ENCODE measurements around the gene VAMP1. TPM values are rescaled to one million over a fixed set of nuclear protein-coding genes. Genes with fewer than 3 reads are reported as not detected.

VAMP1 gene
- polyA plus RNA-seq, 3 donors = 0.84 to 24.6 (median 0.85) TPM

GRCh38 chr12:6444704-6445688, 25.5 kb downstream of the VAMP1 start, which contains the start of gene CD27:
TSS of gene CD27 (plus strand) at chr12:6444955. CDS start at chr12:6445096, 141 bp downstream.
- Histone ChIP-seq H3K36me3 (replicated peaks in 1 of 2; ENCODE audit: control insufficient read depth in 1 of 2, insufficient read depth in 2 of 2, low read length in 2 of 2) (peaks cover 2 to 21% of the 10 kb centered on the region in 2 donors), H3K4me2 (replicated peaks; ENCODE audit: extremely low read depth, low read length, poor library complexity, severe bottlenecking) (no peak within 1 kb of the TSS), H3K27ac (ENCODE audit: low read depth in 1 of 2, low read length in 2 of 2) (no peak within 1 kb of the TSS), H3K9ac (ENCODE audit: insufficient read depth, low read length, poor library complexity, severe bottlenecking) (no peak within 1 kb of the TSS), H4K20me1 (ENCODE audit: insufficient read depth, low read length) (no peaks in the 10 kb centered on the region), H3K79me2 (ENCODE audit: insufficient read depth, low read length) (peaks cover 1% of the 10 kb centered on the region), H3K4me3 (replicated peaks in 1 of 3; ENCODE audit: low read depth in 2 of 3, low read length in 3 of 3) (no peak within 1 kb of the TSS), H3K27me3 (ENCODE audit: control insufficient read depth in 2 of 2, insufficient read depth in 2 of 2, low read length in 2 of 2) (no peaks in the 10 kb centered on the region), H3K9me3 (replicated peaks in 1 of 2; ENCODE audit: control insufficient read depth in 1 of 2, insufficient read depth in 1 of 2, low read length in 2 of 2) (no peaks in the 10 kb centered on the region), H2AFZ (ENCODE audit: insufficient read depth, low read depth, low read length, poor library complexity, severe bottlenecking) (no peak within 1 kb of the TSS), H3K4me1 (ENCODE audit: control insufficient read depth in 1 of 2, insufficient read depth in 2 of 2, low read length in 2 of 2) (peaks cover 0 to 9% of the 10 kb centered on the region in 2 donors)
- intact Hi-C loops (cut with micrococcal nuclease) = no loop called here
- no peak for DNase-seq
- Mint-ChIP-seq H3K36me3 (peaks cover 20 to 22% of the 10 kb centered on the region in 2 donors), H3K4me1 (peaks cover 15% of the 10 kb centered on the region), H3K9me3 (peaks cover 0 to 4% (median 0%) of the 10 kb centered on the region in 7 donors), H3K27ac (peak within 1 kb of the TSS in 1 of 7 donors; percentile 69), H3K27me3 (ENCODE audit: low read depth in 3 of 3) (peaks cover 0 to 9% (median 7%) of the 10 kb centered on the region in 3 donors), H3K4me3 (peak within 1 kb of the TSS in 1 of 2 donors; percentile 43)
- no peak for TF ChIP-seq CTCF (IDR thresholded peaks at IDR 0.05)
- WGBS (ENCODE audit: insufficient coverage) = 98% methylated on average over 9 of the region's 16 CpGs

- Histone ChIP-seq H3K4me3 (replicated peaks in 1 of 3; ENCODE audit: low read depth in 2 of 3, low read length in 3 of 3) (no peak overlapping the region), H3K27ac (ENCODE audit: low read depth in 1 of 2, low read length in 2 of 2) (no peak overlapping the region), H3K9ac (ENCODE audit: insufficient read depth, low read length, poor library complexity, severe bottlenecking) (no peak overlapping the region), H3K27me3 (ENCODE audit: control insufficient read depth in 2 of 2, insufficient read depth in 2 of 2, low read length in 2 of 2) (no peaks in the 10 kb centered on the region), H3K4me2 (replicated peaks; ENCODE audit: extremely low read depth, low read length, poor library complexity, severe bottlenecking) (no peak overlapping the region), H3K9me3 (replicated peaks in 1 of 2; ENCODE audit: control insufficient read depth in 1 of 2, insufficient read depth in 1 of 2, low read length in 2 of 2) (no peaks in the 10 kb centered on the region), H3K36me3 (replicated peaks in 1 of 2; ENCODE audit: control insufficient read depth in 1 of 2, insufficient read depth in 2 of 2, low read length in 2 of 2) (peaks cover 2 to 21% of the 10 kb centered on the region in 2 donors), H3K4me1 (ENCODE audit: control insufficient read depth in 1 of 2, insufficient read depth in 2 of 2, low read length in 2 of 2) (peaks cover 0 to 9% of the 10 kb centered on the region in 2 donors), H3K79me2 (ENCODE audit: insufficient read depth, low read length) (no peaks in the 10 kb centered on the region), H2AFZ (ENCODE audit: insufficient read depth, low read depth, low read length, poor library complexity, severe bottlenecking) (no peak overlapping the region), H4K20me1 (ENCODE audit: insufficient read depth, low read length) (no peaks in the 10 kb centered on the region)
- 97% methylated on average over 2 of the region's 4 CpGs for WGBS (ENCODE audit: insufficient coverage)
- Mint-ChIP-seq H3K4me1 (peaks cover 13% of the 10 kb centered on the region), H3K9me3 (peaks cover 0 to 4% (median 0%) of the 10 kb centered on the region in 7 donors), H3K27ac (no peak overlapping the region), H3K36me3 (peaks cover 22 to 24% of the 10 kb centered on the region in 2 donors), H3K4me3 (no peak overlapping the region), H3K27me3 (ENCODE audit: low read depth in 3 of 3) (peaks cover 0 to 9% (median 7%) of the 10 kb centered on the region in 3 donors)
- no peak for TF ChIP-seq CTCF (IDR thresholded peaks at IDR 0.05)
- intact Hi-C loops (cut with micrococcal nuclease) = no loop called here
- DNase-seq = no peak
Measured at GRCh38 chr12:6444031-6444430, 26.4 kb downstream of the VAMP1 start.

All from CD14-positive monocyte (primary cell).